G401.6 (cell line): ENCODE data around the gene CYS1.
A peak's percentile ranks its signal among the peaks of the same experiment; 100 is the strongest.

Experiments
- FAIRE-seq: peaks from 2 replicates; lab custom pipeline; 2012; peaks lifted over from hg19 to GRCh38; lab: Jason Lieb, UNC

Gene CYS1

GRCh38 chr2:10071595-10071994 lies 8.6 kb downstream of the CYS1 start:
- no peak for FAIRE-seq

- no peak for FAIRE-seq
Observed at GRCh38 chr2:10071176-10071575, 9.0 kb downstream of the CYS1 start.

DNA sequence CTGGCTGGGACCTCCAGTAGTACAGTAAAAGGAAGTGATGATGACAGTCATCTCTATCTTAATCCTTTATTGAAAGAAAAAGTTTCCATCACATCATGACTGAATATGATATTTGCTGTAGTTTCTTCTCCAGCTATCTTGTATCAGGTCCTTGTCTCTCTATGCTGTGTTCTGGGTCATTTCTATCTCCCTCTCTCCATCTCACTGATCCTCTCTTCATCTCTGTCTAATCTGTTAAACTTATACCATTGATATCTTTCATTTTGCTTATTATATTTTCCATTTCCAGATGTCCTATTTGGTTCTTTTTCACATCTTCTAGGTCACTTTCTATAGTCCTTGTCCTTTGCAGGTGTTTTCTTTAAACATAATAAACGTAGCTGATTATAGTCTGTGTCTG lies 12.3 kb downstream of the CYS1 start:
- FAIRE-seq: no peak

DNA sequence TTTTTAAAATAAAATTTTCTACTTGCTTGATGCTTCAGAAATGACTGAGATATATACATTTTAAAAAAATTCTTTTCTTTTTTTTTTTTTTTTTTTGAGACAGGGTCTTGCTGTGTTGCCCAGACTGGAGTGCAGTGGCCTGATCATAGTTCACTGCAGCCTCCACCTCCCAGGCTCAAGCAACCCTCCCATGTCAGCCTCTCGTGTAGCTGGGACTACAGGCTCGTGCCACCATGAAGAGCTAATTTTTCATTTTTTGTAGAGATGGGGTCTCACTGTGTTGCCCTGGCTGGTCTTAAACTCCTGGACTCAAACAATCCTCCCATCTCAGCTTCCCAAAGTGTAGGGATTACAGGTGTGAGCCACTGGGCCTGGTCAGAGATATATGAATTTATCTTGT lies 12.9 kb downstream of the CYS1 start:
- FAIRE-seq: no peak

GRCh38 chr2:10065773-10066055 lies 14.5 kb downstream of the CYS1 start:
- FAIRE-seq: no peak

GRCh38 chr2:10064932-10065772 lies 15.1 kb downstream of the CYS1 start:
- FAIRE-seq: no peak

- FAIRE-seq: no peak
Observed at GRCh38 chr2:10063566-10063965, 16.6 kb downstream of the CYS1 start.

GRCh38 chr2:10062931-10063365 lies 17.3 kb downstream of the CYS1 start:
- FAIRE-seq: no peak

DNA sequence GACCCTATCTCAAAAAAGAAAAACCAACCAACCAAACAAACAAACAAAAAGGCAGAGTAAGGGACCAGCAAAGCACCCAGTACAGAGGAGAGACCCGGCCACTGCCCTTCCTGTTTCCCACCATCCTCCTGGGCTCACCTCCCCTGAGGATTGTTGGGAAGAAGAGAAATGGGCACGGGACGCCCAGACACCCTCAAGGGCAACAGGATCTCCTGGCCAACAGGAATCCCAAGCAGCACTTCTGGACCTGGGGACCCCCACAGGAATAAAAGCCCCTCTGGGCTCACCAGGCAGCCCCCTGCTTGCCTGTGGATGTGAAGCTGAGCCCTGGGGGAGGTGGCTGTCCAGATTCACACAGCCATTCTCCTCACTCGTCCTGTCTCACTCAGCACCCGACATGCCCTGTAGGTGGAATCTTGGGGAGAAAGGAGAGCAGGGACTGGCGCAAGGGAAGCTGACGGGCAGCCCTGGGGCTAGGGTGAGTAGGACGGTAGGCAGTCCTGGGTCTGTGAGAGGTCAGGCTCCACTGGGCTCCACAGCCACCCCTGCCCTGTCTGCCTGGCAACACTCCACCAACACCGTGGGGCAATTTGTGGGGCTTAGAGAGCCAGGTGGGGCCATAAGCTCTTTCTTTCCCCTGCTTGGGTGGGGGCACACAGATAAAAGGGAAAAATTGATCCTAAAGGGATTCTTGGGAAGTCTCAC lies 18.8 kb downstream of the CYS1 start:
- FAIRE-seq: no peak

GRCh38 chr2:10059552-10060335 lies 20.5 kb downstream of the CYS1 start:
- FAIRE-seq: no peak

- FAIRE-seq: no peak
Observed at GRCh38 chr2:10059016-10059351, 21.2 kb downstream of the CYS1 start.

DNA sequence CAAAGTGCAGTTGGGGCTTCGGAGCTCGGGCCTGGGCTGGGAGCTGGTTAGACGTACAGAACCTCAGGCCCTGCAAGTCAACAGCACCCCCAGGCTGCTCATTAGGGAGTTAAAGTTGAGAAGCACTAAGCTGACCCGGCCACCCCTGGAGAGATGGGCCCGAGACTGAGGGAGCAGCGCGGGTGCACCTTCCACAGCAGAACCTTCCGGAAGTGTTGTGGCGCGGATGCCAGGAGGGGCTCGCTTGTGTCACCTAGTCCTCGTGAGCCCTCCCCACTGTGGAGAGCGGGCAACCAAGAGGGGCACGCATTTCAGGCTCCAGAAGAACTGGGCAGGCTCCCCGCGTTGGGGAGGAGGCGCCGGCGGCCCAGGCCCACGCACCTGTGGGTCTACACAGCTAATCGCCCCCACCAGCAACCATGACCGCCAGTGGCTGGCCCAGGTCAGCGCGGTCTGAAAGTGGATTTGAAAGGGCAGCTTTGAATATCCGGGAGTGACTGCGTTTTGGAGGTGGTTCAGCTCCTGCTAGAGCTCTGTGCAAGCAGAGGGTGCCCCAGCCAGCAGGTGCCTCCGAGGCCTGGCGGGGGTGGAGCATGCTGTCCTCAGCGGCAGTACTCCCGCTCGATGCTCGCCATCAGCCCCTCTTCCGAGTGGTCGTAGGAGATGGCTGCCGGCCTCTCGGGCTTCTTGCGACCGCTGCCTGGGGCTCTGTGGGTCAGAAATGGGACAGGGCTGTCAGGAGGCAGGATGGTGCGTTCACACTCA lies 21.8 kb downstream of the CYS1 start:
- no peak for FAIRE-seq

GRCh38 chr2:10057231-10058107 lies 22.7 kb downstream of the CYS1 start:
- FAIRE-seq: no peak

DNA sequence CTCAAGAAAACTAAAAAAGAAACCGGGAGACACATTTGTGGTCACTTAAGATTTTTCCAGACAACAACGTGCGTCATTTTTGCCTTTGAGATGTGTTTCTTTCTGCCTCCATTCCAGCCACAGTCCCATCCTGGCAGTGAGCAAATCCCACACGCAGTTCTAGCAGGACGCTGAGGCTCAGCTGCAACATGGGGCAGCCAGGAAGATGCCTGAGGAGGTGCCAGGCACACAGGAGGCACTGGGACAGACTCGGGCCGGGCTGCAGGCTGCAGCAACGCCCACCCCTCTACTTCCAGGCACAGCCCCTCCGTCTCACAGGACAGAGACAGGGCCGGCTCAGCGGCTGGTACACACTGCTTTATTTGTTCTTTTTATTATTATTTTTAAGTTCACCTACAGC lies 23.8 kb downstream of the CYS1 start:
- no peak for FAIRE-seq

DNA sequence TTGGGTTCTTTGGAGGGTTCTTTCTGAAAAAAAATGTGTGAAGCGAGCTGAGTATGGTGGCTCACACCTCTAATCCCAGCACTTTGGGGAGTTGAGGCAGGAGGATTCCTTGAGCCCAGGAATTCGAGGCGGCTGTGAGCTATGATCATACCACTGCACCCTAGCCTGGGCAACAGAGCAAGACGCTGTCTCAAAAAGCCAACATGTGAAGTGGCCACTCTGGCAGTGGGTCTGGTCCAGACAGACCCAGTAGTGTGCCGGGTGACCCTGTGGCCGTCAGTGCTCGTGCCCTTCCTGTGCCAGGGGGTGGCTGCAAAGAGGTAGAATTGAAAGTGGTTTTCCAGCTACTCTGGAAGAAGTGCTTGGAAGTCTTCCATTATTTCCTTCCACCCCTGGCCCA lies 25.2 kb downstream of the CYS1 start:
- no peak for FAIRE-seq

DNA sequence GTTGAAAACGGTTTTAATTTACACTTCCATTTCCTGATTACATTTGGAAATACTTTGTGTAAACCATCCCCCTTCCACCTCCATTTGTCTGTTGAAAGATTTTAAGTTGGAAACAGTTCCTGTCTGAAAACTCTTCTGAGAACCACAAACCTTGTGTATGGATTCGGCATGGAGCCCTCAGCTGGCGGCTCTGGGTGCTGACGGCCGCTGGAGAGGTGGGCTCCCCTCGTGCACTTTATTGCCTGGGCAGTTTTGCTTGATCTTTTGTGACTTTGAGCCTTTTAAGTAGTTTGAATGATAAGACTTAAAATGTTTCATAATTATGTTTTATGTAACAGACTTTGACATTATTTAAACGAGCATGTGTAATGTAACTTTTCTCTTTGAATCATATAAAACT lies 25.8 kb downstream of the CYS1 start:
- FAIRE-seq: no peak

DNA sequence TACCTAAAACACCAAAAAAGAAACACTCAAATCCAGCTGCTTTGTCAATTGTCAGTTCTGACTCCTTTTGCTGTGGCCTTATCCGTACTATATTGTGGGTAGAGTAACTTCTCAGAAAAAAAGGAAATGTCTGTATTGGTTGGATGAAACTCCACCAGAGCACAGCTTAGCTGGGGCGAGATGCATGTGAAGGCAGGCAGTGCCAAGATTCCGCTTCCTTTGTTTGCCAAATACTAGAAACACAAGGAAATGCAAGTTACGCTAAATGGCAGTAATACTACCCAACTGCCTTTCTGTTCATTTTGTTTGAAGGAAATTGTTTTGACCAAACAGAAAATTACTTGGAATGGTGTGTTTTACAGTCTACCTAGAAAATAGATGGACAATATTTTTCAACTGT lies 26.9 kb downstream of the CYS1 start:
- no peak for FAIRE-seq

DNA sequence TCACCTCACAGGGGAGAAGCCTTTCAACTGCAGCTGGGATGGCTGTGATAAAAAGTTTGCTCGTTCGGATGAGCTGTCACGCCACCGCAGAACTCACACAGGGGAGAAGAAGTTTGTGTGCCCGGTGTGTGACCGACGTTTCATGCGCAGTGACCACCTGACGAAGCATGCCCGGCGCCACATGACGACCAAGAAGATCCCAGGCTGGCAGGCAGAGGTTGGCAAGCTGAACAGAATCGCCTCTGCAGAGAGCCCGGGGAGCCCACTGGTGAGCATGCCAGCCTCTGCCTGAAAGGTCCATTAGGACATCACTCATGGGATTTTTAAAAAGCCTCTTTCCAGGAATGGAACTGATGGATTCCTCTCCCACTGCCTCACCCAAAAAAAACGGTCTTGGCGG lies 28.0 kb downstream of the CYS1 start:
- FAIRE-seq: no peak

- peak; percentile 98 for FAIRE-seq
Observed at GRCh38 chr2:10048501-10049171, 31.6 kb downstream of the CYS1 start.

GRCh38 chr2:10047616-10048500 lies 32.4 kb downstream of the CYS1 start:
- FAIRE-seq: no peak
